WTC11 (cell line): ENCODE measurements around the gene TCF12. TPM values are rescaled to one million over a fixed set of nuclear protein-coding genes. Genes with fewer than 3 reads are reported as not detected.

ENCODE experiments used
- ATAC-seq: fragments of 200-7000 bp; cut with Tn5 transposase; 2 replicates; pipeline ENCODE4 v1.10.0; 2021; ENCODE audit warnings: mild to moderate bottlenecking, moderate library complexity
- CTCF ChIA-PET: fragments of 300-600 bp; sonication (Branson Sonifier 250); formaldehyde crosslinking; loops from one replicate; lab custom pipeline; 2021; ENCODE audit warnings: antibody characterized with exemption; lab: Charles Lee
- POLR2A ChIA-PET: fragments of 350-600 bp; sonication (Branson Sonifier 250); formaldehyde crosslinking; loops from one replicate; lab custom pipeline; 2021; ENCODE audit warnings: antibody characterized with exemption; lab: Charles Lee
- DNase-seq: peaks from one replicate; pipeline ENCODE4 v3.0.0; 2021; ENCODE audit warnings: low spot score
- H3K27ac Mint-ChIP-seq: 2 replicates; pipeline ENCODE4 v1.8.0; 2021; ENCODE audit warnings: mixed read lengths
- H3K27me3 Mint-ChIP-seq: 2 replicates; pipeline ENCODE4 v1.8.0; 2021; ENCODE audit warnings: low read depth, mild to moderate bottlenecking, moderate library complexity, mixed read lengths
- H3K36me3 Mint-ChIP-seq: 2 replicates; pipeline ENCODE4 v1.8.0; 2021; ENCODE audit warnings: mixed read lengths
- H3K4me1 Mint-ChIP-seq: 2 replicates; pipeline ENCODE4 v1.8.0; 2022; ENCODE audit warnings: mixed read lengths
- H3K4me3 Mint-ChIP-seq: 2 replicates; pipeline ENCODE4 v1.8.0; 2021; ENCODE audit warnings: mild to moderate bottlenecking, moderate library complexity, mixed read lengths
- H3K9me3 Mint-ChIP-seq: 2 replicates; pipeline ENCODE4 v1.8.0; 2021; ENCODE audit warnings: mixed read lengths
- CDX4 ChIP-seq: fragments of 250-450 bp; sonication (Bioruptor Pico); IDR thresholded peaks from 2 replicates; pipeline ENCODE4 v1.9.0; 2021; ENCODE audit warnings: moderate library complexity, mild to moderate bottlenecking, inconsistent platforms, borderline replicate concordance
- CREB1 ChIP-seq: sonication (generic); formaldehyde crosslinking; IDR thresholded peaks from 2 replicates; pipeline ENCODE4 v1.8.0; 2023; ENCODE audit warnings: mild to moderate bottlenecking, missing genetic modification reagents
- E2F4 ChIP-seq: sonication (generic); formaldehyde crosslinking; IDR thresholded peaks from 2 replicates; pipeline ENCODE4 v1.8.1; 2022; ENCODE audit warnings: low read depth, mild to moderate bottlenecking, moderate library complexity, missing genetic modification reagents, borderline replicate concordance
- ELF4 ChIP-seq: sonication (generic); formaldehyde crosslinking; IDR thresholded peaks from 2 replicates; pipeline ENCODE4 v1.8.1; 2022; ENCODE audit warnings: low read depth, mild to moderate bottlenecking, moderate library complexity, missing genetic modification reagents
- ERG ChIP-seq: fragments of 250-450 bp; sonication (Bioruptor Pico); IDR thresholded peaks from 2 replicates; pipeline ENCODE4 v1.8.0; 2021; ENCODE audit warnings: mild to moderate bottlenecking
- GABPB1 ChIP-seq: sonication (generic); formaldehyde crosslinking; IDR thresholded peaks from 2 replicates; pipeline ENCODE4 v1.8.1; 2023; ENCODE audit warnings: mild to moderate bottlenecking, missing genetic modification reagents
- GRHL2 ChIP-seq: fragments of 250-450 bp; sonication (Bioruptor Pico); IDR thresholded peaks from 2 replicates; pipeline ENCODE4 v1.8.0; 2022; ENCODE audit warnings: mild to moderate bottlenecking, moderate library complexity; ENCODE audit not compliant: insufficient replicate concordance, severe bottlenecking
- HMGA2 ChIP-seq: fragments of 250-450 bp; sonication (Bioruptor Pico); IDR thresholded peaks from 2 replicates; pipeline ENCODE4 v1.4.0; 2021; ENCODE audit warnings: mild to moderate bottlenecking, moderate library complexity
- MAX ChIP-seq: sonication (generic); formaldehyde crosslinking; IDR thresholded peaks from 2 replicates; pipeline ENCODE4 v1.8.0; 2022; ENCODE audit warnings: mild to moderate bottlenecking, missing genetic modification reagents
- MYBL2 ChIP-seq: sonication (generic); formaldehyde crosslinking; IDR thresholded peaks from 2 replicates; pipeline ENCODE4 v1.8.1; 2023; ENCODE audit warnings: mild to moderate bottlenecking, moderate library complexity, missing genetic modification reagents
- TP53 ChIP-seq: sonication (generic); formaldehyde crosslinking; IDR thresholded peaks from 2 replicates; pipeline ENCODE4 v1.8.1; 2023; ENCODE audit warnings: mild to moderate bottlenecking, missing genetic modification reagents
- USF1 ChIP-seq: sonication (generic); formaldehyde crosslinking; IDR thresholded peaks from 2 replicates; pipeline ENCODE4 v1.8.0; 2022; ENCODE audit warnings: mild to moderate bottlenecking, missing genetic modification reagents
- ZNF317 ChIP-seq: sonication (generic); formaldehyde crosslinking; IDR thresholded peaks from 2 replicates; pipeline ENCODE4 v1.8.1; 2023; ENCODE audit warnings: low read depth, mild to moderate bottlenecking, moderate library complexity, missing genetic modification reagents, borderline replicate concordance
- ZNF671 ChIP-seq: fragments of 250-450 bp; sonication (Bioruptor Pico); IDR thresholded peaks from 2 replicates; pipeline ENCODE4 v1.8.0; 2021; ENCODE audit warnings: mild to moderate bottlenecking
- total RNA-seq: library from RNA; stranded (reverse); gene quantifications from 3 replicates; pipeline ENCODE4 v1.2.3, GENCODE V29; 2021
- TF ChIP-seq, protein P1 (sequence below): sonication (generic); formaldehyde crosslinking; IDR thresholded peaks from 2 replicates; pipeline ENCODE4 v1.8.0; 2023; ENCODE audit warnings: mild to moderate bottlenecking, missing genetic modification reagents
- TF ChIP-seq, protein P2 (sequence below): sonication (generic); formaldehyde crosslinking; IDR thresholded peaks from 2 replicates; pipeline ENCODE4 v1.8.1; 2023; ENCODE audit warnings: mild to moderate bottlenecking, missing genetic modification reagents, moderate library complexity
- TF ChIP-seq, protein P3 (sequence below): sonication (generic); formaldehyde crosslinking; IDR thresholded peaks from 2 replicates; pipeline ENCODE4 v1.8.1; 2022; ENCODE audit warnings: low read depth, missing genetic modification reagents, borderline replicate concordance
- TF ChIP-seq, protein P4 (sequence below): fragments of 250-450 bp; sonication (Bioruptor Pico); IDR thresholded peaks from 2 replicates; pipeline ENCODE4 v2.1.2; 2022; ENCODE audit warnings: mild to moderate bottlenecking, moderate library complexity

The TCF12 gene
- total RNA-seq, 1 experiment from 2014 or later: 73.2 TPM

GRCh38 chr15:56886932-56887781 is 31.3 kb upstream of the TCF12 start (continued):
- TF ChIP-seq ERG (CRISPR knock-in tag): no peak
- peak; percentile 82 for TF ChIP-seq GABPB1
- peak; percentile 86 for TF ChIP-seq MAX (CRISPR knock-in tag)
- peak; percentile 69 for TF ChIP-seq ZNF317 (CRISPR knock-in tag)
- peak; percentile 82 for TF ChIP-seq USF1 (CRISPR knock-in tag)

DNA sequence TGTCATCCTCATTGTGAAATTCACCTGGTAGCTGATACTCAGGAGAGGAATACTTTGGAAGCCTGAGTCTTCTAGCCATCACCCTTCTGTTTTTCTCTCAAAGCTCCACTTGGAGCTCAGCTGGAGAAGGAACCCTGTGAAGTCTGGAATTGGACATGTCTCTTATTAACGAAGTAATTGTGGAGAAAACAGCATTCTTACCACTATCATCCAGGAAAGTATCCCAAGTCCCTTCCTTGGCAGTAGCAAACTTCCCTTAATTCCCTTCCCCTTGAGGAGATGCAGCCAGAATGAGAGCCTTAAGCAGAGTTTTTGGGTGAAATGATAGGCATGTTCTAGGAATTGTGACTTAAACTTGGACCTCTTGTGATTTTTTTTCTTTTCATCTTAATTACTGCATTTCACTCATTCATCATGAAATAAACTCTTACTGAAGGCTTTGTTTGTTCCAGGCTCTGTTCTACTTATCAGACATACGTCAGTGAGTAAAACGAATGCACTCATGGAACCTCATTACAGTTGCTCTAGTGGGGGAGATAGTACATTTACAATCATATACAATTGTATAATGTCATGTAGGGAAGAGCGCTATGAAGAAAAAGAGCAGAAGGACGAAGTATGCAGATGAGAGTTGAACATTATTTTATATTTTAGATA is 30.5 kb upstream of the TCF12 start:
- ChIA-PET POLR2A (interaction anchor here (2.3 kb wide), 1 partner anchor 30 kb away, joined by 25 read pairs; the partner anchor contains the start of gene TCF12), CTCF (interaction anchor here (0.6 to 1.0 kb wide), 4 partner anchors 8 to 396 kb away, joined by 3 to 4 read pairs (median 3); partner anchors contain the start of gene TCF12)
- peak overlapping the region; percentile 94 for H3K27ac Mint-ChIP-seq
- H3K36me3 Mint-ChIP-seq: no peaks in the 10 kb centered on the region
- H3K9me3 Mint-ChIP-seq: no peaks in the 10 kb centered on the region
- H3K4me1 Mint-ChIP-seq: peaks cover 29% of the 10 kb centered on the region
- DNase-seq (no peak), ATAC-seq (no peak)
- H3K27me3 Mint-ChIP-seq: peaks cover 27% of the 10 kb centered on the region
- H3K4me3 Mint-ChIP-seq: peak overlapping the region; percentile 81
- TF ChIP-seq GRHL2 (CRISPR knock-in tag) (no peak), HMGA2 (CRISPR knock-in tag) (no peak), TP53 (CRISPR knock-in tag) (no peak), ZNF671 (CRISPR knock-in tag) (no peak), E2F4 (no peak), CREB1 (CRISPR knock-in tag) (no peak), ELF4 (no peak), CDX4 (no peak), MYBL2 (CRISPR knock-in tag) (no peak)
- TF ChIP-seq, protein P1, sequence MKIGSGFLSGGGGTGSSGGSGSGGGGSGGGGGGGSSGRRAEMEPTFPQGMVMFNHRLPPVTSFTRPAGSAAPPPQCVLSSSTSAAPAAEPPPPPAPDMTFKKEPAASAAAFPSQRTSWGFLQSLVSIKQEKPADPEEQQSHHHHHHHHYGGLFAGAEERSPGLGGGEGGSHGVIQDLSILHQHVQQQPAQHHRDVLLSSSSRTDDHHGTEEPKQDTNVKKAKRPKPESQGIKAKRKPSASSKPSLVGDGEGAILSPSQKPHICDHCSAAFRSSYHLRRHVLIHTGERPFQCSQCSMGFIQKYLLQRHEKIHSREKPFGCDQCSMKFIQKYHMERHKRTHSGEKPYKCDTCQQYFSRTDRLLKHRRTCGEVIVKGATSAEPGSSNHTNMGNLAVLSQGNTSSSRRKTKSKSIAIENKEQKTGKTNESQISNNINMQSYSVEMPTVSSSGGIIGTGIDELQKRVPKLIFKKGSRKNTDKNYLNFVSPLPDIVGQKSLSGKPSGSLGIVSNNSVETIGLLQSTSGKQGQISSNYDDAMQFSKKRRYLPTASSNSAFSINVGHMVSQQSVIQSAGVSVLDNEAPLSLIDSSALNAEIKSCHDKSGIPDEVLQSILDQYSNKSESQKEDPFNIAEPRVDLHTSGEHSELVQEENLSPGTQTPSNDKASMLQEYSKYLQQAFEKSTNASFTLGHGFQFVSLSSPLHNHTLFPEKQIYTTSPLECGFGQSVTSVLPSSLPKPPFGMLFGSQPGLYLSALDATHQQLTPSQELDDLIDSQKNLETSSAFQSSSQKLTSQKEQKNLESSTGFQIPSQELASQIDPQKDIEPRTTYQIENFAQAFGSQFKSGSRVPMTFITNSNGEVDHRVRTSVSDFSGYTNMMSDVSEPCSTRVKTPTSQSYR (CRISPR knock-in tag): no peak
- TF ChIP-seq, protein P2, sequence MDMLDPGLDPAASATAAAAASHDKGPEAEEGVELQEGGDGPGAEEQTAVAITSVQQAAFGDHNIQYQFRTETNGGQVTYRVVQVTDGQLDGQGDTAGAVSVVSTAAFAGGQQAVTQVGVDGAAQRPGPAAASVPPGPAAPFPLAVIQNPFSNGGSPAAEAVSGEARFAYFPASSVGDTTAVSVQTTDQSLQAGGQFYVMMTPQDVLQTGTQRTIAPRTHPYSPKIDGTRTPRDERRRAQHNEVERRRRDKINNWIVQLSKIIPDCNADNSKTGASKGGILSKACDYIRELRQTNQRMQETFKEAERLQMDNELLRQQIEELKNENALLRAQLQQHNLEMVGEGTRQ (CRISPR knock-in tag): no peak
- TF ChIP-seq, protein P3, sequence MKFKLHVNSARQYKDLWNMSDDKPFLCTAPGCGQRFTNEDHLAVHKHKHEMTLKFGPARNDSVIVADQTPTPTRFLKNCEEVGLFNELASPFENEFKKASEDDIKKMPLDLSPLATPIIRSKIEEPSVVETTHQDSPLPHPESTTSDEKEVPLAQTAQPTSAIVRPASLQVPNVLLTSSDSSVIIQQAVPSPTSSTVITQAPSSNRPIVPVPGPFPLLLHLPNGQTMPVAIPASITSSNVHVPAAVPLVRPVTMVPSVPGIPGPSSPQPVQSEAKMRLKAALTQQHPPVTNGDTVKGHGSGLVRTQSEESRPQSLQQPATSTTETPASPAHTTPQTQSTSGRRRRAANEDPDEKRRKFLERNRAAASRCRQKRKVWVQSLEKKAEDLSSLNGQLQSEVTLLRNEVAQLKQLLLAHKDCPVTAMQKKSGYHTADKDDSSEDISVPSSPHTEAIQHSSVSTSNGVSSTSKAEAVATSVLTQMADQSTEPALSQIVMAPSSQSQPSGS (CRISPR knock-in tag): no peak
- TF ChIP-seq, protein P4, sequence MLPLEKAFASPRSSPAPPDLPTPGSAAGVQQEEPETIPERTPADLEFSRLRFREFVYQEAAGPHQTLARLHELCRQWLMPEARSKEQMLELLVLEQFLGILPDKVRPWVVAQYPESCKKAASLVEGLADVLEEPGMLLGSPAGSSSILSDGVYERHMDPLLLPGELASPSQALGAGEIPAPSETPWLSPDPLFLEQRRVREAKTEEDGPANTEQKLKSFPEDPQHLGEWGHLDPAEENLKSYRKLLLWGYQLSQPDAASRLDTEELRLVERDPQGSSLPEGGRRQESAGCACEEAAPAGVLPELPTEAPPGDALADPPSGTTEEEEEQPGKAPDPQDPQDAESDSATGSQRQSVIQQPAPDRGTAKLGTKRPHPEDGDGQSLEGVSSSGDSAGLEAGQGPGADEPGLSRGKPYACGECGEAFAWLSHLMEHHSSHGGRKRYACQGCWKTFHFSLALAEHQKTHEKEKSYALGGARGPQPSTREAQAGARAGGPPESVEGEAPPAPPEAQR (CRISPR knock-in tag): no peak
